Ramos (cell line): Measurements from ENCODE around the gene LCP1.

Experiments used
- in situ Hi-C: fragments of 300-500 bp; cut with MboI; formaldehyde crosslinking; loops from one replicate; pipeline ENCODE4 v1.14.3; 2022; ENCODE audit warnings: low sequenced_read_pairs; ENCODE audit not compliant: unreplicated experiment

The LCP1 gene

GRCh38 chr13:46132109-46132508 is 49.9 kb downstream of the LCP1 start:
- in situ Hi-C loops, result no loop called here

- in situ Hi-C loops, result no loop called here
Observed at GRCh38 chr13:46131705-46132104, 50.3 kb downstream of the LCP1 start.

- in situ Hi-C loops, result no loop called here
Observed at GRCh38 chr13:46129955-46130618, 51.9 kb downstream of the LCP1 start.

GRCh38 chr13:46129124-46129523 is 52.9 kb downstream of the LCP1 start:
- in situ Hi-C loops, result no loop called here

- in situ Hi-C loops, result no loop called here
Observed at GRCh38 chr13:46127358-46128023, 54.5 kb downstream of the LCP1 start.

- in situ Hi-C loops, result no loop called here
Observed at GRCh38 chr13:46126552-46127357, 55.2 kb downstream of the LCP1 start.

GRCh38 chr13:46126056-46126455 is 55.9 kb downstream of the LCP1 start:
- in situ Hi-C loops, result no loop called here

- in situ Hi-C loops, result no loop called here
Observed at GRCh38 chr13:46124967-46125933, 56.7 kb downstream of the LCP1 start.

- in situ Hi-C loops, result no loop called here
Observed at GRCh38 chr13:46124531-46124966, 57.4 kb downstream of the LCP1 start.

- in situ Hi-C loops, result no loop called here
Observed at GRCh38 chr13:46122304-46122703, 59.7 kb downstream of the LCP1 start.

GRCh38 chr13:46121597-46122163 is 60.3 kb downstream of the LCP1 start:
- in situ Hi-C loops, result no loop called here

- in situ Hi-C loops, result no loop called here
Observed at GRCh38 chr13:46121033-46121432, 60.9 kb downstream of the LCP1 start.

GRCh38 chr13:46119883-46120614 is 61.9 kb downstream of the LCP1 start:
- in situ Hi-C loops, result no loop called here

- in situ Hi-C loops, result no loop called here
Observed at GRCh38 chr13:46116653-46117502, 65.1 kb downstream of the LCP1 start.

GRCh38 chr13:46114613-46115012 is 67.4 kb downstream of the LCP1 start:
- in situ Hi-C loops, result no loop called here

- in situ Hi-C loops, result no loop called here
Observed at GRCh38 chr13:46113596-46113995, 68.4 kb downstream of the LCP1 start.

- in situ Hi-C loops, result no loop called here
Observed at GRCh38 chr13:46111151-46111550, 70.8 kb downstream of the LCP1 start.

GRCh38 chr13:46109451-46109850 is 72.5 kb downstream of the LCP1 start:
- in situ Hi-C loops, result no loop called here
